Fibroblast of lung (primary cell): ENCODE results near the gene KLHL36. TPM values are rescaled to one million over a fixed set of nuclear protein-coding genes. Genes with fewer than 3 reads are reported as not detected.

Source experiments
- DNase-seq, 2 donors: peaks; one replicate each; pipeline versions ENCODE4 v3.0.0 to v3.0.0-alpha.2; 2010; ENCODE audit warnings: low read depth in 2 of 2
- H2AFZ ChIP-seq: 2 replicates; pipeline ENCODE4 v1.5.1; 2012; ENCODE audit warnings: low read length, control low read depth, inconsistent platforms
- H3K27ac ChIP-seq: 2 replicates; pipeline ENCODE4 v1.5.1; 2011; ENCODE audit warnings: low read length, control low read depth; ENCODE audit not compliant: insufficient read depth
- H3K27me3 ChIP-seq: 2 replicates; pipeline ENCODE4 v1.5.1; 2011; ENCODE audit warnings: mild to moderate bottlenecking, low read length; ENCODE audit not compliant: control insufficient read depth, insufficient read depth
- H3K36me3 ChIP-seq: 2 replicates; pipeline ENCODE4 v1.5.1; 2011; ENCODE audit warnings: low read length; ENCODE audit not compliant: control insufficient read depth, insufficient read depth
- H3K4me1 ChIP-seq: 2 replicates; pipeline ENCODE4 v1.5.1; 2011; ENCODE audit warnings: low read length; ENCODE audit not compliant: control insufficient read depth, insufficient read depth; ENCODE audit errors: extremely low read depth
- H3K4me2 ChIP-seq: 2 replicates; pipeline ENCODE4 v1.5.1; 2011; ENCODE audit warnings: low read length, control low read depth; ENCODE audit not compliant: insufficient read depth; ENCODE audit errors: extremely low read depth
- H3K4me3 ChIP-seq, 4 experiments: fragments of 200-600 bp in 1 of 4; sonication (generic) in 1 of 4; replicated peaks in 1 of 4; 2 replicates each; pipeline ENCODE4 v1.5.1; 2011 to 2016; ENCODE audit warnings: low read length in 4 of 4, low read depth in 3 of 4, mild to moderate bottlenecking in 3 of 4, control low read depth in 2 of 4, inconsistent platforms in 1 of 4, mixed read lengths in 1 of 4; ENCODE audit not compliant: insufficient read depth in 1 of 4; ENCODE audit errors: control extremely low read depth in 1 of 4
- H3K79me2 ChIP-seq: 2 replicates; pipeline ENCODE4 v1.5.1; 2012; ENCODE audit warnings: mild to moderate bottlenecking, low read length, inconsistent platforms; ENCODE audit not compliant: control insufficient read depth, insufficient read depth
- H3K9ac ChIP-seq: 2 replicates; pipeline ENCODE4 v1.5.1; 2011; ENCODE audit warnings: mild to moderate bottlenecking, low read length, control low read depth; ENCODE audit not compliant: insufficient read depth
- H3K9me3 ChIP-seq: 2 replicates; pipeline ENCODE4 v1.5.1; 2012; ENCODE audit warnings: low read depth, low read length; ENCODE audit not compliant: control insufficient read depth, insufficient read depth
- H4K20me1 ChIP-seq: 2 replicates; pipeline ENCODE4 v1.5.1; 2011; ENCODE audit warnings: low read length; ENCODE audit not compliant: control insufficient read depth, insufficient read depth; ENCODE audit errors: extremely low read depth
- EZH2 ChIP-seq: IDR thresholded peaks from 2 replicates; pipeline ENCODE4 v1.5.1; 2012; ENCODE audit warnings: low read length, control low read depth, mild to moderate bottlenecking; ENCODE audit errors: missing control alignments
- polyA plus RNA-seq, 2 donors: library from polyadenylated mRNA; depleted of rRNA in 1 of 2; stranded (reverse) in 1 of 2; unstranded in 1 of 2; fragments of >200 nt; gene quantifications; 2 replicates each; pipeline ENCODE4 v1.2.1, GENCODE V29; 2011 to 2012; ENCODE audit warnings: missing spikeins in 1 of 2
- total RNA-seq: library from RNA; depleted of rRNA; stranded (reverse); fragments of >200 nt; gene quantifications from 2 replicates; pipeline ENCODE4 v1.2.1, GENCODE V29; 2014
- TF ChIP-seq, protein P1 (sequence below), 2 donors: IDR thresholded peaks in 1 of 2; conservative IDR thresholded peaks in 1 of 2; 1 replicate in 1 of 2; 2 replicates in 1 of 2; pipeline ENCODE4 v1.5.1; 2011 to 2012; ENCODE audit warnings: low read length in 2 of 2, control low read depth in 1 of 2, inconsistent platforms in 1 of 2, low read depth in 1 of 2, mild to moderate bottlenecking in 1 of 2

The KLHL36 gene
- total and polyA plus RNA-seq, 2 donors (not counting 1 experiment from before 2014, with no cell fraction given): 29.7 to 83.1 TPM

DNA sequence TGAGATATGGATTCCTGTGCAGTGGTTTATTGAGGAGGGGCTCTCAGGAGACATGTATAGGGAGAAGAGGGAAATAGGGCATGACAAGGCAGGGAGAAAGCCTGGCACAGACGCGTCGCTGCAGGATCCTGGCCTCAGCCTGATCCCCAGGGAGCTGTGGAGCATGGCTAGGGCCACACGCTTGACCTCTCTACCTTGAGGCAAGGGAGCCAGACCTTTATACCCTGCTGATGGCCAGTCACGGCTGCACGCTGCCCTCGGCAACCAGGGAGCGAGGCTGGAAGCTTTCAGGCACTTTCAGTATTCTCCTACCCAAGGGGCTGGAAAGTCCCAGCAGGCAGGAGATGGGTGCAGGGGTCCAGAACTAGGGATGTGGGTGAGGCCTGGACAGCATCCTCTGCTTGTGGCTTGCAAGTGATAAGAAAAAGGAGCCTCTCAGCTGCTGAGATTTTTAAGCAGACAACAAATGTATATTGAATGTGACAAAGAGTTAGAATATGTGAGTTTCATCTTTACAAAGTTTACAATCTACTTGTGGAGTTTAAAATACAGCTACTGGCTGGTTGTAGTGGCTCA, 10.0 kb upstream of the KLHL36 start:
- Histone ChIP-seq H3K79me2 (no peaks in the 10 kb centered on the region), H3K4me2 (no peak overlapping the region), H3K4me1 (peaks cover 25% of the 10 kb centered on the region), H3K36me3 (no peaks in the 10 kb centered on the region), H3K9ac (no peak overlapping the region), H3K27ac (no peak overlapping the region), H4K20me1 (no peaks in the 10 kb centered on the region), H3K4me3 (no peak overlapping the region), H3K9me3 (no peaks in the 10 kb centered on the region), H2AFZ (no peak overlapping the region), H3K27me3 (no peaks in the 10 kb centered on the region)
- TF ChIP-seq, protein P1, sequence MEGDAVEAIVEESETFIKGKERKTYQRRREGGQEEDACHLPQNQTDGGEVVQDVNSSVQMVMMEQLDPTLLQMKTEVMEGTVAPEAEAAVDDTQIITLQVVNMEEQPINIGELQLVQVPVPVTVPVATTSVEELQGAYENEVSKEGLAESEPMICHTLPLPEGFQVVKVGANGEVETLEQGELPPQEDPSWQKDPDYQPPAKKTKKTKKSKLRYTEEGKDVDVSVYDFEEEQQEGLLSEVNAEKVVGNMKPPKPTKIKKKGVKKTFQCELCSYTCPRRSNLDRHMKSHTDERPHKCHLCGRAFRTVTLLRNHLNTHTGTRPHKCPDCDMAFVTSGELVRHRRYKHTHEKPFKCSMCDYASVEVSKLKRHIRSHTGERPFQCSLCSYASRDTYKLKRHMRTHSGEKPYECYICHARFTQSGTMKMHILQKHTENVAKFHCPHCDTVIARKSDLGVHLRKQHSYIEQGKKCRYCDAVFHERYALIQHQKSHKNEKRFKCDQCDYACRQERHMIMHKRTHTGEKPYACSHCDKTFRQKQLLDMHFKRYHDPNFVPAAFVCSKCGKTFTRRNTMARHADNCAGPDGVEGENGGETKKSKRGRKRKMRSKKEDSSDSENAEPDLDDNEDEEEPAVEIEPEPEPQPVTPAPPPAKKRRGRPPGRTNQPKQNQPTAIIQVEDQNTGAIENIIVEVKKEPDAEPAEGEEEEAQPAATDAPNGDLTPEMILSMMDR (conservative IDR thresholded peaks at IDR 0.05 in 1 of 2, IDR thresholded peaks at IDR 0.05 in 1 of 2; ENCODE audit: low read depth in 1 of 2, low read length in 2 of 2): no peak
- TF ChIP-seq EZH2: no peak
- DNase-seq: no peak

DNA sequence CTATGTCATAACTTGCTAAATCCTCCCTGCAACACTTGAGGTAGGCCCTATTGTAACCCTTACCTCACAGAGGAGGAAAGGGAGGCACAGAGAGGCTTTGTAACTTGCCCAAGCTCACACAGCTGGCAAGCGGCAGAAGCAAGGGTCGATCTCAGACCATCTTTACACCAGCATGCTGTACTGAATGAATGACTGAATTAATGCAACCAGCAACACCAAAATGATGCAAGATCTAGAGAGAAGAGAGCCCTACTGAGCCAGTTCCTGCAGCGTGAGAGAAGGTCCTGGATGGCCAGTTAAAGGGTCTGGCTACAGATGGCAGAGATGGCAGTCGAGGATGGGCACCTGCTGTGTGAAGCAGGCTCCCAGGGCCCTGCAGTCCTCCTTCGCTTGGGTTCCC, 8.2 kb upstream of the KLHL36 start:
- Histone ChIP-seq H3K79me2 (no peaks in the 10 kb centered on the region), H3K4me2 (no peak overlapping the region), H3K27ac (no peak overlapping the region), H2AFZ (no peak overlapping the region), H3K36me3 (no peaks in the 10 kb centered on the region), H4K20me1 (no peaks in the 10 kb centered on the region), H3K27me3 (no peaks in the 10 kb centered on the region), H3K9ac (no peak overlapping the region), H3K9me3 (no peaks in the 10 kb centered on the region), H3K4me1 (peaks cover 32% of the 10 kb centered on the region), H3K4me3 (no peak overlapping the region)
- TF ChIP-seq, protein P1 (conservative IDR thresholded peaks at IDR 0.05 in 1 of 2, IDR thresholded peaks at IDR 0.05 in 1 of 2; ENCODE audit: low read depth in 1 of 2, low read length in 2 of 2): no peak
- TF ChIP-seq EZH2: no peak
- no peak for DNase-seq

DNA sequence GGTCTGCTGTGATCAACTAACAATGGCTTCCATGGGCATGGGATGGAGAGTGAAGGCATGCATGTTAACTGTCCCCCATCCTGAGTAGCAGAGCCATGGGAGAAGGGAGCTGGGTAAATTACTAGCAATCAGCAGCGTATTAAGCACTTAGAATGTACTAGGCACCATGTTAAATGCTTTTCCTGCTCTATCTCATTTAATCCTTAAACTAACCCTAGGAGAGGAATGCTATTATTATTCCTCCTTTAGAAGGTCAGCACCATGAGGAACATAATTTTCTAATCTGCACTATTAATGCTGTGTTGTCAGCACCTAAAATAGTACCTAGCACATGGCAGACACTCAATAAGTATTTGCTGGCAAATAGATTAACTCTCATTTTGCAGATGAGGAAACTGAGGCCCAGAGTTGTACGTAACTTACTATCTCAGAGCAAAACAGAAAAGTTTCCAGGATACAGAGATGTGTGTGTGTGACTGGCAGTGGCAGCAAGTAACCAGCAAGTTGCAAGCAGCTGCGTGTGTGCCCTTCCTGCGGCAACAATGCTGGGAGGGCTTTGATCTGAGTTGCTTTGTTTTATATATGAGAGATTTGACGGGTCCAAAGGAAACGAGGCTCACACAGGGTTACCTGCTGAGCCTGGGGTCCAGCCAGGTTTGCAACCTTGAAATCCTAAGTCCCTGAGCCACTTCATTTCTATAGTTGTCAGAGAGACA, 6.5 kb upstream of the KLHL36 start:
- Histone ChIP-seq H3K9me3 (no peaks in the 10 kb centered on the region), H3K4me1 (peaks cover 32% of the 10 kb centered on the region), H3K27me3 (no peaks in the 10 kb centered on the region), H3K79me2 (no peaks in the 10 kb centered on the region), H3K4me2 (peak overlapping the region; percentile 52), H4K20me1 (no peaks in the 10 kb centered on the region), H3K36me3 (no peaks in the 10 kb centered on the region), H3K4me3 (no peak overlapping the region), H2AFZ (peak overlapping the region; percentile 33), H3K9ac (no peak overlapping the region), H3K27ac (peak overlapping the region; percentile 74)
- DNase-seq: no peak
- TF ChIP-seq, protein P1 (conservative IDR thresholded peaks at IDR 0.05 in 1 of 2, IDR thresholded peaks at IDR 0.05 in 1 of 2; ENCODE audit: low read depth in 1 of 2, low read length in 2 of 2): no peak
- no peak for TF ChIP-seq EZH2
